Thoracic aorta (tissue), 2 donors: ENCODE data around the gene RBM33. TPM values are rescaled to one million over a fixed set of nuclear protein-coding genes. Genes with fewer than 3 reads are reported as not detected.

Experiments
- ATAC-seq: fragments of 150-250 bp; one replicate; pipeline ENCODE4 v1.8.0; 2017; ENCODE audit warnings: low read depth; ENCODE audit not compliant: insufficient number of reproducible peaks, low FRiP score
- DNase-seq: peaks from one replicate; pipeline ENCODE4 v3.0.0-alpha.2; 2020; ENCODE audit warnings: low spot score
- H3K27ac ChIP-seq, 2 donors: fragments of 200-600 bp; sonication (generic); 1 replicate in 1 of 2; 2 replicates in 1 of 2; pipeline ENCODE4 v1.5.1; 2016; ENCODE audit warnings: mild to moderate bottlenecking in 2 of 2, moderate library complexity in 2 of 2
- H3K27me3 ChIP-seq: fragments of 200-600 bp; sonication (generic); replicated peaks from 2 replicates; pipeline ENCODE4 v1.6.0; 2016; ENCODE audit warnings: mild to moderate bottlenecking; ENCODE audit not compliant: insufficient read depth
- H3K36me3 ChIP-seq: fragments of 200-600 bp; sonication (generic); one replicate; pipeline ENCODE4 v1.5.1; 2016
- H3K4me1 ChIP-seq, 2 donors: fragments of 200-600 bp; sonication (generic); 1 replicate in 1 of 2; 2 replicates in 1 of 2; pipeline versions ENCODE4 v1.5.1 to v1.6.0; 2016; ENCODE audit warnings: low read depth in 2 of 2, mild to moderate bottlenecking in 1 of 2; ENCODE audit not compliant: control insufficient read depth in 1 of 2
- H3K4me3 ChIP-seq: fragments of 200-600 bp; sonication (generic); 2 replicates; pipeline ENCODE4 v1.5.1; 2016; ENCODE audit warnings: mild to moderate bottlenecking
- H3K9me3 ChIP-seq: fragments of 200-600 bp; sonication (generic); 2 replicates; pipeline ENCODE4 v1.5.1; 2016
- CTCF ChIP-seq: fragments of 200-600 bp; sonication (generic); IDR thresholded peaks from one replicate; pipeline ENCODE4 v1.5.1; 2019; ENCODE audit warnings: antibody characterized with exemption
- total RNA-seq, 2 donors: library from RNA; depleted of rRNA; stranded (reverse); fragments of >200 nt; gene quantifications; one replicate each; pipeline versions ENCODE4 v1.1.0 to v1.2.3, GENCODE V29; 2016

Gene RBM33
- total RNA-seq, 2 donors from 2014 or later = 64.6 to 80.3 TPM

- Histone ChIP-seq H3K9me3 (no peaks in the 10 kb centered on the region), H3K4me3 (no peak overlapping the region), H3K36me3 (peaks cover 31% of the 10 kb centered on the region), H3K27me3 (no peaks in the 10 kb centered on the region), H3K27ac (no peak overlapping the region), H3K4me1 (no peaks in the 10 kb centered on the region)
- no peak for TF ChIP-seq CTCF
- DNase-seq (no peak), ATAC-seq (no peak)
Measured at GRCh38 chr7:155710530-155710929, 66.1 kb downstream of the RBM33 start.

- ATAC-seq (no peak), DNase-seq (no peak)
- no peak overlapping the region for H3K4me3 ChIP-seq
- no peaks in the 10 kb centered on the region for H3K9me3 ChIP-seq
- H3K4me1 ChIP-seq = no peaks in the 10 kb centered on the region
- no peaks in the 10 kb centered on the region for H3K27me3 ChIP-seq
- no peak for TF ChIP-seq CTCF
- no peak overlapping the region for H3K27ac ChIP-seq
- peaks cover 31% of the 10 kb centered on the region for H3K36me3 ChIP-seq
Measured at GRCh38 chr7:155711081-155711480, 66.6 kb downstream of the RBM33 start.

- Histone ChIP-seq H3K4me1 (no peaks in the 10 kb centered on the region), H3K4me3 (no peak overlapping the region), H3K36me3 (peaks cover 30% of the 10 kb centered on the region), H3K27ac (no peak overlapping the region), H3K27me3 (no peaks in the 10 kb centered on the region), H3K9me3 (no peaks in the 10 kb centered on the region)
- TF ChIP-seq CTCF = no peak
- ATAC-seq (no peak), DNase-seq (no peak)
Measured at GRCh38 chr7:155713384-155713783, 68.9 kb downstream of the RBM33 start.

DNA sequence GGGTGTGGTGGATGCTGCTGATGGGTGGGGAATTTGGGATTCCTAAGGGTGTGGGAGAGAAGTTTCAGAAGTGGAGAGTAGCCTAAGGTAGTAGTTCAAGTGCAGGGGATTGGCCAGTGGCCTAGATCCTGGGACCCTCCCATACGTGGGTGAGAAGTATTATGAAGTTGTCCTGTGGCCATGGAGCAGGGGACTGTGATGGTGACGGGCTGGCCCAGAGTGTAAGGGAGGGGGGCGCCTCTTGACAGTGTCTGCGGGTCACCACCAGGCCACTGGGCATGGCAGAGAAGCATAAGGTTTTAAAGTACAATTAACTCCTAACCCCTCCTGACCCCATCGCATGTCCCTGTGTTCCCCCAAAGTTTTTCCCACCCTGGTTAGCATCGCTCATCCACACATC is 70.2 kb downstream of the RBM33 start:
- peaks cover 25% of the 10 kb centered on the region for H3K36me3 ChIP-seq
- no peak for ATAC-seq
- no peak overlapping the region for H3K27ac ChIP-seq

DNA sequence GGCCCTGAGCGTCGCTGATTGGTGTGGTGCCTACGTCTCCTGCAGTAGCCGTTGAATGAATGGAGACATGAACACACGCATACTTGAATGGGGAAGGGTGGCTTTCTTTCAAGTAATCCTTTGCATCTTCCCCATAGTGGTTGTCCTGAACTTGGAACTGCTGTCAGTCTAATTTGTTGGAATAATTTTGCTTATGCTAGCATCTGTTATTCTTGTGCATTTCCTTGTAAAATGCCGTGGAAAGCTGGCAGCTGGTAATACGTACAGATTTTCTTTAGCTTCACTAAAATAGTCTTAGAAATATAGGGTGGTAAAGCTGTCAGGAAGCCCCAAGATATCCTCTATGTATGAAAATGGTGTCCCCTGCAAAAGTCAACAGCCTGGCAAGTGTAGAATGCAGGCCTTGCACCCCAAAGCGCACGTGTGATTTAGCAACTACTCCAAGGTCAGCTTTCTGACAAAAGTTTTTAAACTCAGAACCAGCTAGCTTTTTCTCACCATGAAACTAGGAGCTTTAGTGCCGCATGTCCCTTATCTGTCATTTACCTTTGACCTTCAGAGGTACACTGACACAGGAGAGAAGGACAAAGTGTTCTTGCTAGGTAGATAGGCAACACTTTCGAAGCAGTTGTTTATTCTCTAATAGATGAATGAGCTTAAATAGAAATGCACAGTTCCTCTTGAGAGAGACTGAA is 70.8 kb downstream of the RBM33 start:
- TF ChIP-seq CTCF = no peak
- H3K27ac ChIP-seq = no peak overlapping the region
- H3K4me1 ChIP-seq = no peaks in the 10 kb centered on the region
- no peak for ATAC-seq
- peaks cover 25% of the 10 kb centered on the region for H3K36me3 ChIP-seq
- H3K9me3 ChIP-seq = no peaks in the 10 kb centered on the region
- H3K4me3 ChIP-seq = no peak overlapping the region
- H3K27me3 ChIP-seq = no peaks in the 10 kb centered on the region
- DNase-seq = no peak

More for the DNA sequence above, 70.2 kb downstream of the RBM33 start:
- no peak overlapping the region for H3K4me3 ChIP-seq
- no peak for DNase-seq
- H3K9me3 ChIP-seq = no peaks in the 10 kb centered on the region
- TF ChIP-seq CTCF = no peak
- H3K4me1 ChIP-seq = no peaks in the 10 kb centered on the region
- no peaks in the 10 kb centered on the region for H3K27me3 ChIP-seq
